SH-SY5Y (cell line): ENCODE data around the gene SHROOM2.

ENCODE experiments used
- GATA2 ChIP-seq: IDR thresholded peaks from 2 replicates; pipeline ENCODE4 v1.6.1; 2011; ENCODE audit warnings: mild to moderate bottlenecking, low read depth, low read length
- GATA3 ChIP-seq: IDR thresholded peaks from 2 replicates; pipeline ENCODE4 v1.6.1; 2011; ENCODE audit warnings: low read depth, mild to moderate bottlenecking, low read length, moderate library complexity

GRCh38 chrX:9785254-9785943, 830 bp upstream of the SHROOM2 start:
- no peak for TF ChIP-seq GATA2
- no peak for TF ChIP-seq GATA3
